ENCODE results near the gene PCDHGA7. TPM values are rescaled to one million over a fixed set of nuclear protein-coding genes. Genes with fewer than 3 reads are reported as not detected.
A peak's percentile ranks its signal among the peaks of the same experiment; 100 is the strongest.
"Not testable (repeated sequence)": the region's sequence is repeated elsewhere in the genome, so short reads cannot be mapped to it uniquely, and the experiment has no call there.

PCDHGA7 gene
- total RNA-seq, 4 donors from 2014 or later = 7.6 to 12.2 (median 9.2) TPM

GRCh38 chr5:141369994-141370848, 12.3 kb upstream of the PCDHGA7 start, which contains the start of gene PCDHGB3:
PCDHGB3 (plus strand) TSS chr5:141370242; CDS start chr5:141370395, 153 bp downstream.
- H3K27ac ChIP-seq = no peak within 1 kb of the TSS
- 17 to 26% methylated on average over 32 of the region's 32 CpGs for WGBS, 2 donors
- DNase-seq (ENCODE audit: low spot score in 2 of 2) = no peak
- H3K36me3 ChIP-seq = peaks cover 0 to 23% (median 0%) of the 10 kb centered on the region in 3 donors
- peak within 1 kb of the TSS in 2 of 4 donors; percentile 8 to 34 for H3K4me3 ChIP-seq
- H3K9me3 ChIP-seq = peaks cover 0 to 100% (median 45%) of the 10 kb centered on the region in 4 donors
- no peaks in the 10 kb centered on the region for H3K4me1 ChIP-seq
- TF ChIP-seq CTCF (IDR thresholded peaks at IDR 0.05) = peak in 2 of 5 experiments; percentile 13 to 15
- no peak for TF ChIP-seq POLR2A (IDR thresholded peaks at IDR 0.05)
- no peaks in the 10 kb centered on the region for H3K27me3 ChIP-seq

- Histone ChIP-seq H3K36me3 (peaks cover 0 to 29% (median 0%) of the 10 kb centered on the region in 3 donors), H3K9me3 (peaks cover 0 to 99% (median 44%) of the 10 kb centered on the region in 4 donors), H3K27me3 (no peaks in the 10 kb centered on the region), H3K4me3 (no peak overlapping the region), H3K4me1 (no peaks in the 10 kb centered on the region), H3K27ac (no peak overlapping the region)
- DNase-seq (ENCODE audit: low spot score in 2 of 2) = no peak
- TF ChIP-seq POLR2A (IDR thresholded peaks at IDR 0.05) = no peak
- TF ChIP-seq EP300 (IDR thresholded peaks at IDR 0.05) = no peak
- TF ChIP-seq CTCF (IDR thresholded peaks at IDR 0.05) = no peak
- 41 to 42% methylated on average over 39 to 58 of the region's 69 CpGs for WGBS, 2 donors
Measured at GRCh38 chr5:141371572-141372475, 10.7 kb upstream of the PCDHGA7 start.

GRCh38 chr5:141373673-141374317, 8.7 kb upstream of the PCDHGA7 start, which contains the start of gene PCDHGA6:
PCDHGA6 (plus strand) TSS chr5:141373891; CDS start chr5:141374084, 193 bp downstream.
- Histone ChIP-seq H3K4me3 (peak within 1 kb of the TSS in 2 of 4 donors; percentile 3 to 29), H3K27me3 (no peaks in the 10 kb centered on the region), H3K27ac (no peak within 1 kb of the TSS), H3K4me1 (no peaks in the 10 kb centered on the region), H3K36me3 (peaks cover 0 to 32% (median 0%) of the 10 kb centered on the region in 3 donors), H3K9me3 (peaks cover 0 to 99% (median 49%) of the 10 kb centered on the region in 4 donors)
- no peak for TF ChIP-seq EP300 (IDR thresholded peaks at IDR 0.05)
- TF ChIP-seq CTCF (IDR thresholded peaks at IDR 0.05) = peak in 1 of 5 experiments; percentile 22
- no peak for DNase-seq (ENCODE audit: low spot score in 2 of 2)
- 15 to 23% methylated on average over 24 to 27 of the region's 27 CpGs for WGBS, 2 donors

GRCh38 chr5:141374627-141375026, 7.9 kb upstream of the PCDHGA7 start:
- Histone ChIP-seq H3K27me3 (no peaks in the 10 kb centered on the region), H3K36me3 (peaks cover 0 to 35% (median 0%) of the 10 kb centered on the region in 3 donors), H3K9me3 (peaks cover 0 to 99% (median 51%) of the 10 kb centered on the region in 4 donors), H3K4me3 (no peak overlapping the region), H3K27ac (no peak overlapping the region), H3K4me1 (no peaks in the 10 kb centered on the region)
- TF ChIP-seq CTCF (IDR thresholded peaks at IDR 0.05) (no peak), POLR2A (IDR thresholded peaks at IDR 0.05) (no peak), EP300 (IDR thresholded peaks at IDR 0.05) (no peak)
- no peak for DNase-seq (ENCODE audit: low spot score in 2 of 2)
- WGBS, 2 donors = 58 to 68% methylated on average over 14 of the region's 14 CpGs

- not testable (repeated sequence) for H3K4me3 ChIP-seq; H3K4me1 ChIP-seq; DNase-seq (ENCODE audit: low spot score in 2 of 2); H3K27me3 ChIP-seq; H3K27ac ChIP-seq
- peaks cover 0 to 31% (median 0%) of the 10 kb centered on the region in 3 donors for H3K36me3 ChIP-seq
- peaks cover 0 to 99% (median 48%) of the 10 kb centered on the region in 4 donors for H3K9me3 ChIP-seq
- 38 to 63% methylated on average over 12 to 37 of the region's 48 CpGs for WGBS, 2 donors
Measured at GRCh38 chr5:141375444-141376155, 6.9 kb upstream of the PCDHGA7 start.

Measured in tibial nerve (tissue), 4 donors.